Measurements from ENCODE around the gene CEP112. TPM values are rescaled to one million over a fixed set of nuclear protein-coding genes. Genes with fewer than 3 reads are reported as not detected.

CEP112 gene
- total and polyA plus RNA-seq, 2 of the 4 experiments (the other 2 are of a cell fraction), result 2.5 to 5.6 TPM

GRCh38 chr17:65595071-65595656 lies 596.8 kb downstream of the CEP112 start:
- DNase-seq (no peak), ATAC-seq (ENCODE audit: low read depth) (peak; percentile 17; the same call in 1 of the 2 replicates)
- intact Hi-C loops (cut with micrococcal nuclease), result no loop called here
- Histone ChIP-seq H3K9me1 (ENCODE audit: insufficient read depth, low read length) (no peaks in the 10 kb centered on the region), H3K4me1 (ENCODE audit: control insufficient read depth, insufficient read depth, low read length) (no peaks in the 10 kb centered on the region; the same call in 1 of the 2 replicates), H3K14ac (replicated peaks; ENCODE audit: low read depth, low read length) (no peak overlapping the region), H2AK5ac (ENCODE audit: low read depth, low read length) (no peak overlapping the region), H4K91ac (ENCODE audit: insufficient read depth, low read depth, low read length) (no peak overlapping the region), H3K27ac (ENCODE audit: insufficient read depth, low read length) (no peak overlapping the region), H2BK120ac (ENCODE audit: low read depth, low read length) (no peak overlapping the region), H2BK5ac (ENCODE audit: low read depth, low read length, poor library complexity, severe bottlenecking) (no peak overlapping the region), H2AK9ac (replicated peaks; ENCODE audit: low read depth, low read length, poor library complexity) (no peak overlapping the region), H3K9me3 (ENCODE audit: control insufficient read depth, insufficient read depth, low read length) (no peaks in the 10 kb centered on the region), H3K36me3 (ENCODE audit: control insufficient read depth, insufficient read depth, low read length) (no peaks in the 10 kb centered on the region), H3K23ac (ENCODE audit: low read depth, low read length) (no peak overlapping the region), H4K8ac (ENCODE audit: low read depth in 2 of 2, low read length in 2 of 2) (no peak overlapping the region), H3K27me3 (ENCODE audit: control insufficient read depth, insufficient read depth, low read length) (peaks cover 10% of the 10 kb centered on the region), H3K4me3 (ENCODE audit: insufficient read depth, low read depth, low read length) (no peak overlapping the region), H4K20me1 (ENCODE audit: insufficient read depth, low read length) (no peaks in the 10 kb centered on the region), H3K4me2 (ENCODE audit: low read depth, low read length) (no peak overlapping the region), H2AFZ (replicated peaks; ENCODE audit: low read length, poor library complexity) (peak overlapping the region; percentile 37), H3K4ac (ENCODE audit: low read depth, low read length) (no peak overlapping the region), H3K79me1 (ENCODE audit: low read depth in 1 of 2, low read length in 2 of 2) (no peaks in the 10 kb centered on the region), H3K18ac (ENCODE audit: low read depth, low read length) (no peak overlapping the region), H4K5ac (ENCODE audit: low read depth, low read length) (no peak overlapping the region), H3K56ac (ENCODE audit: extremely low read depth, insufficient read depth, low read length) (no peak overlapping the region), H3K9ac (ENCODE audit: low read depth, low read length) (no peak overlapping the region), H2BK20ac (ENCODE audit: low read depth, low read length) (no peak overlapping the region), H2BK15ac (ENCODE audit: low read depth, low read length) (no peak overlapping the region)
- in situ Hi-C loops (cut with MboI; ENCODE audit: low sequenced_read_pairs), result no loop called here
- BruUV-seq (replicated peaks), result no TSS peak
- WGBS, 2 experiments (ENCODE audit: extremely low coverage in 2 of 2, insufficient read length in 1 of 2), result 56% methylated on average over 1 of the region's 4 CpGs; no CpG with 5 or more reads in 1 of the 2 experiments
- ChIA-PET CTCF (no interaction called here), POLR2A (ENCODE audit: unreplicated experiment) (no interaction called here)
- dilution Hi-C loops (cut with HindIII; ENCODE audit: low sequenced_read_pairs, unreplicated experiment), result no loop called here
- no peak for TF ChIP-seq BHLHE40 (IDR thresholded peaks at IDR 0.05; ENCODE audit: low read depth, low read length)
- peak; percentile 51; the same call in 1 of the 2 replicates for TF ChIP-seq USF2 (IDR thresholded peaks at IDR 0.05; ENCODE audit: low read depth, low read length)

Measured in IMR-90 (cell line).